Left kidney (tissue), 2 donors: ENCODE data around the gene GGT5. TPM values are rescaled to one million over a fixed set of nuclear protein-coding genes. Genes with fewer than 3 reads are reported as not detected.
"Not testable (repeated sequence)": the region's sequence is repeated elsewhere in the genome, so short reads cannot be mapped to it uniquely, and the experiment has no call there.

ENCODE experiments used
- DNase-seq: peaks from one replicate; pipeline ENCODE4 v3.0.0-alpha.2; 2013
- polyA plus RNA-seq: library from polyadenylated mRNA; unstranded; fragments of 120-200 nt; gene quantifications from one replicate; pipeline ENCODE4 v1.2.1, GENCODE V29; 2013; ENCODE audit not compliant: insufficient read length

The GGT5 gene
- polyA plus RNA-seq, 1 donor, result 18.3 TPM

GRCh38 chr22:24264329-24264896, 19.5 kb upstream of the GGT5 start:
- not testable (repeated sequence) for DNase-seq

DNA sequence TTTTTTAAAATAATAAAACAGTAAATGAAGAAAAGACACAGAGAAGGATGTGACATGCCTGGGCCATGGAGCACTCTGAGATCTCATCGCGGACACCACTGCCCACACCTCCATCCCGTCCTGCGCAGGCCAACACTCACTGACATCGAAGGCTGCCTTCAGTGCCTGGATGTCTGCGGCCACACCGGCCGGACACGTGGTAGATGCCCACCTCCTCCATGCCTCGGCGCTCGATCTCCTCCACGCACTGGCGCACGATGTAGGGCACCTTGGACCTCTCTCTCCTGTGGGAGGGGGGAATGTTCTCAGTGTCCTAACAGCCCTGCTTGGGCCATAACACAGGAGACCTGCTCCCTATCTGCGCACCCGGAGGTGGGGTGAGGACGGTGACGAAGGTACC, 18.6 kb upstream of the GGT5 start:
- DNase-seq, result not testable (repeated sequence)

DNA sequence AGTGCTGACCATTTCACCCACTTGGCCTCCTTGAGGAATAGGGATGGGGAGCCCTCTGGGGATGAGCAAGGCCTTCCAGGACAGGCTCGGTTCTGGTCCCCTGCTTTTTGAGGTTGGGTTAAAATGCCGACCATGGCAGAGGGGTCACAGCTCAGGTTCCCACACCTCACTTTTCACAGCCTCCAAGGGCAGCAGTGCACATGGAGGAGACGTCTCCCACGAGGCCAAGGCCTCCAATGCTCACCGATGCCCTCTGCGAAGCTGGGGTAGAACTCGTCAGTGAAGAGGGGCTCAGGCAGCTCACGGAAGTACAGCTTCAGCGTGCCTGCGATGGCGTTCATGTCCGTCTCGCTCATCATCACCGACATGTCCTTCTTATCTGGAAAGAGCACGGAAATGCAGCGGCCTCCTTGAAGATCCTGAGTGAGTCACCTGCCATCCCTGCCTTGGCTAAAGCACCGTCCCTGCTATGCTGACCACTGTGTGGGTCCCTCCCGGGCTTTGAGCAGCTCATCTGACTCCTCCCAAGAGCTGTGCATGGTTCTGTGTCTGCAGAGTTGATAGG, 17.4 kb upstream of the GGT5 start:
- DNase-seq, result not testable (repeated sequence)

- not testable (repeated sequence) for DNase-seq
Measured at GRCh38 chr22:24259459-24259858, 14.6 kb upstream of the GGT5 start.

DNA sequence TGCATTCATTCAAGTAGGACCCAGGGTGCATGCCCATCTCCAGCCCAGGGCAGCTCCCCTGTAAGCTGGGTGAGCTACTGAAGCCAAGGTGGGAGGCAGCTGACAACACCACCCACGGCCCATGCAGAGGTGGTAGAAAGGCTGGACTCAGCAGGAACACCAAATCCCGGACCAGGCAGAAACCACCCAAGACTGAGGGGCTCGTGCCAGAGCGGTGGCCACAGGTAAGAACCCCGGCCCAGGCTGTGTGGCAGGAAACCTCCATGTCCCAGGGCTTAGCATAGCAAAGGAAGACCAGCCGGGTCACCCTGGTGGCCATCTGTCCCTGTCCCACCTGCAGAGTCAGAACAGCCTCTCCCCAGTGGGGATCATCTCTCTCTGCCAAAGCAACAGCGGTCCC, 11.9 kb upstream of the GGT5 start:
- DNase-seq, result not testable (repeated sequence)

DNA sequence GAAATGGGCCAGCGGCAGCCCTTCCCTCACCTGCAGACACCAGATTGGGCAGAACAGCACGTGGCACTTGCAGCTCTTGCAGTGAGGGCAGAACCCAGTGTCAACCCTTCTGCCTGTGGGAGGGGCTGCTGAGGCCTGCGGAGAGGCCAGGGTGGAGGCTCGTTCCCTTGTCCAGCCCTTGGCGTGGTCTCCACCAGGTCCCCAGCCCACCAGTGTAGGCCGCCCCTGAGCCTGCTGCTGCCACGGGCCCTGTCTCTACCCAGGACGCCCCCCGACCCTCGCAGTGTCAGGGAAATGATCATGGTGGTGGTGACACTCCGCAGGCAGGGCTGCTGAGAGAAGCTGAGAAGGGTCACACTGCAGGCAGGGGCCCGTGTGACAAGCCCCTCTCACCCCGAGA, 11.3 kb upstream of the GGT5 start:
- not testable (repeated sequence) for DNase-seq

GRCh38 chr22:24253126-24253525, 8.2 kb upstream of the GGT5 start:
- not testable (repeated sequence) for DNase-seq

DNA sequence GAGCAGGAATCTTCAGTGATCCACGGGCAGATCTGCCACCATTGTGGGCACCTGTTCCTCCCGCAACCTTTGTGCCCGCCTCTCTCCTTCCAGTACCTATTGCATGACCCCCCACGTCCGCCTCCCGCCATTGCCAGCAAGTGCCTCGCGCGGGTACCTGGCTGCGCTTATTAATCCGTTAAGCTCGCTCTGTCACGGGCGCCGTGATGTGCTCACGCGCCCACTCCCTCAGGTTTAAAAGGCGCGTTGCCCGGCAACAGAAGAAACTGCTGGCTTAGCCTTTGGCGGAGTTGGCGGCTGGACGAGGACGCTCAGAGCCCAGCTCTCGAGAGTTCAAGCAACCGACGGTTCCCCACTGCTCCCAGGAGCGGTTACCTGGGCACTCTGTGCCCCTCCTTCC, 6.4 kb upstream of the GGT5 start:
- not testable (repeated sequence) for DNase-seq

GRCh38 chr22:24249413-24249812, 4.5 kb upstream of the GGT5 start:
- not testable (repeated sequence) for DNase-seq

DNA sequence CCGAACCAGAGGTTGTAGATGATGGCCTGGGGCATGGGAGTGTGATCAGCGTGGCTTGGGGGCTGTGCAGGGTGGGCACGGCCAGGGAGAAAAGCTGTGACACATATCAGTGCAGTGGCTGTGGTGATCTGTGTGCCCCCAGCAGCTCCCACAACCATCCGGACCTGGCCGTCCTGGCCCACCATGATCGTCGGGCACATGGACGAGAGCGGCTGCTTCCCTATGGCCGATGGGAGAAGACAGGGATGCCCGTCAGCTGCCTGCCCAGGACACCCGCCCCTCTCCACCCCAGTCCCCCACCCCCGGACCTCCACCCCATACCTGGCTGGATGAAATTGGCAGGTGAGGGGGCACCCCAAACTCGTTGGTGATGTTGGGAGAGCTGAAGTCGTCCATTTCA, 3.7 kb upstream of the GGT5 start:
- DNase-seq, result not testable (repeated sequence)

DNA sequence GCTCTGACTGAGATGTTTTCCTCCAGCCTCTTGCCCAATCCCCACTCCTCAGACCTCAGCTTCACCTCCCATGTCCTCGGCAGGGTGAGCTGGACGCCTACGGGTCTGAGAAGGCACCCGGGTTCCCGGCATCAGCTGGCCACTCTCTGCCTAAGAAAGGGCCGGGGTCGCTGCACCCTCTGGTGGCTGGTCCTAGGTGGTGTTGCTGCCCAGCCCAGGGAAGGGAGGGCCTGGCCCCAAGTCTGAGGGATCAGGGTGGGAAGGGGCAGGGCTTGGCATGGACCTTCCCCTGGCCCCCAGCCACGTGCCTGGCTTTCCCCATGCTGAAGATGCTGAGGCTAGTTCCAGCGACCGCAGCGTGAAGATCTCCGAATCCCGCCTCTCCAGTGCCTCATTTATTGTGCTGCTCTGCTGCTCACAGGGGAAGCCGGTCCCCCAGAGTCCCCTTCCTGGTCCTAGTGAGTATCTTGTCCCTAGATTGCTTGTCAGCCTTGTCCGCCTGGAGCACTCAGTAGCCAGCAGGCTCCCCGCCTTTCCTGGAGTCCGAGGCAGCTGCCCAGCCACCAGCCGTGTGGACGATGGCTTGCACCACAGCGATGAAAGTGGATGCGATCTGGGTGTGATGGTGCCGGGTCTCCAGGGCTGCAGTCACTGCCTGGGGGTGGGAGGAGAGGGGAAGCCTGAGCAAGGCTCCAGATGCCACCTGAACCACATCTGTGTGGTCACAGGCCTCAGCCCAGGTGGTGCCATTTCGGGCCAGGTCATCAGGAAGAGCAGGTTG, 2.9 kb upstream of the GGT5 start:
- DNase-seq, result peak; percentile 68

GRCh38 chr22:24247011-24247507, 2.2 kb upstream of the GGT5 start:
- DNase-seq, result no peak

DNA sequence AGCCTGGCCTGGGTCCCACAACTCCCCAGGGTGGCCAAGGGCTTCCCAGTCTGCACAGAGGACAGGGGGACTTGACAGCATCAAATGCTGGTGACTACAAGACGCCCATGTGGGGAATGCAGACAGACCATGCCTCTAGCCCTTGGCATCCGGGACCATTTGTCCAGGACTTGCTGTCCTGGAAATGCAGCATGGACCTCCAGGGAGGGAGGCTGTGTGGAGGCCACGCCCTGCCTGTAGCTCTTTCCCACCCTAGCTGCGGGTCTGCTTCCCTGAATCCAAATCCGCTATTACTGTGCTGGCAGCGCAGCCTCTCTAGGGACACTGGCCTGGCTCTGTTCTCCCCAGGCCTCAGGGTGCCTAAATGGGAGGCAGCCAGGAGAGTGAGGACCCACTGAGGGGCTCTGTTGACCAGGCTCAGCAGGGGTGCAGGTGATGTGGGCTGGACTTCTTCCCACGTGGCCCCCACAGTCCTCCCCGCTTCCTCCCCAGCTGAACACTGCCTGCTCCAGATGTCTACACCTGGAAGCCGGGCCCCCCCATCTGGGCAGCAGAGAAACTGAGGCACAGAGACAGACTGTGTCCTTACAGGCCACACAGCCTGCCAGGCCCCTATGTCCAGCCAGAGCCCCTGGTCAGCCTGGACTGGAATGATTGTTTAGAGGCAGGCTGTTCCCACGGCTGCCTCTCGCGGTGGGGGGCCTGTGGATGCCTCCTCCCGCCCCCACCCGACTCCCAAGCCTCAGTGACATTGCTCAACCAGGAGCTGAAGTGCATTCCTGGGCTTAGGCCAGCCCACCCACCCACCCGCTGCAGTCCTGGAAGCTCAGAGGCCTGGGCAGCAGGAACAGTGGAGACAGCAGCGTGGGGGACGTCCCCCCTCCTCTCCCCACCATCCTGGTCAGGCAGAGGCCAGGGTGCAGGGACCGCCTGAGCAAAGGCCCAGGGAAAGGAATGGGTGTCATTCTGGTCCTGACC, 991 bp upstream of the GGT5 start:
- not testable (repeated sequence) for DNase-seq

DNA sequence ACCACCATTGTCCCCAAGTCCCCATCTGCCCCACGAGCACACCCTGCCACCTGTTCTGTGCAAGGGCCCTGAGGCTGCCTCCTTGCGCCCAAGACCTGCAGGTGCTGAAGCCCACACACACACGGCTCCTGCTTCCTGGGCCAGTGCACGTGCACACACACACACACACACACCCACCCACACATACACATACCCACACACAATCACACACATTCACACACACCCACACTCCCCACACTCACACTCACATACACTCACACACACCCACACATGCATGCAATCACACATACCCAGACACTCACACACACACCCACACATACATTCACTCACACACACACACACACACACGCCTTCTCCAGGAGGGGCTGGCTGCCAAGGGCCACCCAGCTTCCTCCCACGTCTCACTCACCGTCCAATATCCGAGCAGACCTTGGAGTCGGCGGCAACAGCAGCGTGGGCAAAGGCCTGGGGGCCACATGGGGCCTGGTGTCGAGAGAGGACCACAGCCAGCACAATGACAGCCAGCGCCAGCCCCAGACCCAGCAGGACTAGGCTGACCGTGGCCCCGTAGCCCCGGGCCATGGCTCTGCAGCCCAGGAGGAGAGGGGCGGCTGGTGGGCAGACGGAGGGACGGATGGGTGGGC, 616 bp downstream of the GGT5 start:
- DNase-seq, result no peak

GRCh38 chr22:24243417-24243816, 1.5 kb downstream of the GGT5 start:
- not testable (repeated sequence) for DNase-seq

GRCh38 chr22:24240985-24241692, 3.7 kb downstream of the GGT5 start:
- DNase-seq, result not testable (repeated sequence)

- DNase-seq, result no peak
Measured at GRCh38 chr22:24240381-24240780, 4.5 kb downstream of the GGT5 start.

GRCh38 chr22:24238101-24238694, 6.7 kb downstream of the GGT5 start:
- DNase-seq, result not testable (repeated sequence)

GRCh38 chr22:24236656-24237055, 8.2 kb downstream of the GGT5 start:
- no peak for DNase-seq

- no peak for DNase-seq
Measured at GRCh38 chr22:24235315-24235714, 9.6 kb downstream of the GGT5 start.
